ENCODE results near the gene THADA.

- peak; percentile 51; the same call in 1 of the 2 replicates for TF ChIP-seq CTCF (conservative IDR thresholded peaks at IDR 0.05; ENCODE audit: low read length)
- no peak for TF ChIP-seq EZH2phosphoT487 (IDR thresholded peaks at IDR 0.05; ENCODE audit: borderline replicate concordance, low read depth, low read length)
Measured at GRCh38 chr2:43220229-43220751, 375.5 kb downstream of the THADA start.

All from OCI-LY7 (cell line).